Activated CD8-positive, alpha-beta memory T cell treated with anti-CD3 and anti-CD28 coated beads, Interleukin-2, amount 10 ng/mL, durations not matched to agents 7 days and 5 days (primary cell): ENCODE data around the gene ACTA1. TPM values are rescaled to one million over a fixed set of nuclear protein-coding genes. Genes with fewer than 3 reads are reported as not detected.
A peak's percentile ranks its signal among the peaks of the same experiment; 100 is the strongest.
"Not testable (repeated sequence)": the region's sequence is repeated elsewhere in the genome, so short reads cannot be mapped to it uniquely, and the experiment has no call there.

Source experiments
- ATAC-seq: fragments of 150-1000 bp; cut with Tn5 transposase; one replicate; pipeline ENCODE4 v1.10.0; 2021; ENCODE audit warnings: moderate library complexity
- CTCF ChIA-PET: fragments of 350-600 bp; sonication (Branson Sonifier 250); formaldehyde crosslinking; loops from one replicate; lab custom pipeline; 2021; ENCODE audit warnings: antibody characterized with exemption; lab: Charles Lee
- DNase-seq: peaks from one replicate; pipeline ENCODE4 v3.0.0-alpha.2; 2020
- H3K27ac Mint-ChIP-seq: one replicate; pipeline ENCODE4 v1.8.0; 2021; ENCODE audit warnings: mild to moderate bottlenecking, mixed read lengths
- H3K27me3 Mint-ChIP-seq: one replicate; pipeline ENCODE4 v1.8.0; 2021; ENCODE audit warnings: mixed read lengths
- H3K36me3 Mint-ChIP-seq: one replicate; pipeline ENCODE4 v1.8.0; 2021; ENCODE audit warnings: mild to moderate bottlenecking, mixed read lengths
- H3K4me1 Mint-ChIP-seq: one replicate; pipeline ENCODE4 v1.8.0; 2021; ENCODE audit warnings: mixed read lengths
- H3K4me3 Mint-ChIP-seq: one replicate; pipeline ENCODE4 v1.8.0; 2021; ENCODE audit warnings: mild to moderate bottlenecking, moderate library complexity, mixed read lengths
- H3K9me3 Mint-ChIP-seq: one replicate; pipeline ENCODE4 v1.8.0; 2022; ENCODE audit warnings: low read depth, mixed read lengths
- total RNA-seq, 2 experiments: library from RNA; stranded (reverse); gene quantifications; one replicate each; pipeline ENCODE4 v1.2.3, GENCODE V29; 2021

Gene ACTA1
- total RNA-seq, 2 experiments from 2014 or later: not detected

GRCh38 chr1:229411434-229412055 lies 22.3 kb downstream of the ACTA1 start:
- Mint-ChIP-seq H3K27ac (no peak overlapping the region), H3K36me3 (no peaks in the 10 kb centered on the region), H3K27me3 (peaks cover 39% of the 10 kb centered on the region), H3K4me1 (peaks cover 26% of the 10 kb centered on the region), H3K9me3 (no peaks in the 10 kb centered on the region), H3K4me3 (no peak overlapping the region)
- CTCF ChIA-PET: no interaction called here
- DNase-seq (no peak), ATAC-seq (no peak)

GRCh38 chr1:229410692-229411433 lies 23.0 kb downstream of the ACTA1 start:
- no peak for DNase-seq
- CTCF ChIA-PET: interaction anchor here (1.3 to 1.6 kb wide), 2 partner anchors 71 to 152 kb away, joined by 4 to 5 read pairs; no protein-coding TSS in a partner anchor
- Mint-ChIP-seq H3K27ac (no peak overlapping the region), H3K4me3 (peak overlapping the region; percentile 50), H3K36me3 (no peaks in the 10 kb centered on the region), H3K9me3 (no peaks in the 10 kb centered on the region), H3K4me1 (peaks cover 26% of the 10 kb centered on the region), H3K27me3 (peaks cover 46% of the 10 kb centered on the region)
- ATAC-seq: peak; percentile 73

GRCh38 chr1:229410370-229410691 lies 23.6 kb downstream of the ACTA1 start:
- peak; percentile 63 for ATAC-seq
- Mint-ChIP-seq H3K4me1 (peaks cover 26% of the 10 kb centered on the region), H3K27me3 (peaks cover 51% of the 10 kb centered on the region), H3K36me3 (no peaks in the 10 kb centered on the region), H3K9me3 (no peaks in the 10 kb centered on the region), H3K27ac (peak overlapping the region; percentile 35), H3K4me3 (peak overlapping the region; percentile 50)
- CTCF ChIA-PET: interaction anchor here (0.8 to 1.6 kb wide), 4 partner anchors 10 to 152 kb away, joined by 3 to 5 read pairs (median 4); no protein-coding TSS in a partner anchor
- peak; percentile 55 for DNase-seq

DNA sequence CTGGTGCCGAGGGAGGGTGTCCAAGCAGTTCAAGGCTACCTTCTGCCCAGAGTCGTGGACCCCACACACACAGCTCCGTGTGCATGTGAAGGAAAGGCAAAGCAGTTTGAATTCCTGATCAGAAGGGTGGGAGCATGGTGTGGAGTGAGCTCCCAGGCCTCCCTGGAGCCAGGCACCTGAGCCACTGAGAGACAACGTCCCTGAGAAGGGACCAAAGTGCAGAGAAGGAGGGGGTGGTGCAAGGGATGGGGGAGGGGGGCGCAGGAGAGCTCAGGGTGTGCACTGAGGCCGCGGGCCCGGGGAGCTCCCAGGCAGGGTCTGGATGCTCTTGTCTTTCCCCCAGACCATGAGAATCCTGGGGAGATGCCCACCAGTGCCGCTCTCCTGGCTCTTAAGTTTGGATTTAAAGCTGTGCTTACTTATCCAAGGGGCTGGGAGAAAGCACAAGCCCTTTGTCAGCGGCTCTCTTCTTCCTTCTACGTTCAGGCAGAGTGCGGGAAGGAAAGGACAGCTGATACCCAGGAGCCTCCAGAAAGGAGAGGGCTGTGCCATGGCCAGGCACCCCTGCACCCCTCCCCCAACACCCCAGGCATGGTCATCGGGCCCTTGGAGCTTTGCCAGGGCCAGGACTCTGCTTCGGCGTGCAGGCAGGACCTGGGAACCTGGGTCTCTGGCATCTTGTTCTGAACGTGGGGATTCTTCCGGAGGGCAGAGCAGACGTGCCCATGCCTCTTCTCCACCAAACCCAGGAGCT lies 24.1 kb downstream of the ACTA1 start:
- CTCF ChIA-PET: interaction anchor here (0.8 to 1.6 kb wide), 4 partner anchors 11 to 151 kb away, joined by 3 to 5 read pairs (median 4); no protein-coding TSS in a partner anchor
- Mint-ChIP-seq H3K4me3 (peak overlapping the region; percentile 50), H3K36me3 (no peaks in the 10 kb centered on the region), H3K27ac (peak overlapping the region; percentile 35), H3K4me1 (peaks cover 26% of the 10 kb centered on the region), H3K9me3 (no peaks in the 10 kb centered on the region), H3K27me3 (peaks cover 55% of the 10 kb centered on the region)
- DNase-seq (no peak), ATAC-seq (no peak)

GRCh38 chr1:229408458-229409037 lies 25.3 kb downstream of the ACTA1 start:
- Mint-ChIP-seq H3K9me3 (no peaks in the 10 kb centered on the region), H3K27me3 (peaks cover 58% of the 10 kb centered on the region), H3K4me1 (peaks cover 26% of the 10 kb centered on the region), H3K27ac (no peak overlapping the region), H3K36me3 (no peaks in the 10 kb centered on the region), H3K4me3 (no peak overlapping the region)
- ATAC-seq: no peak
- CTCF ChIA-PET: interaction anchor here (1.2 to 1.5 kb wide), 2 partner anchors 16 to 154 kb away, joined by 3 to 4 read pairs; no protein-coding TSS in a partner anchor
- no peak for DNase-seq

- ATAC-seq (no peak), DNase-seq (no peak)
- H3K36me3 Mint-ChIP-seq: no peaks in the 10 kb centered on the region
- CTCF ChIA-PET: interaction anchor here (1.4 to 1.5 kb wide), 3 partner anchors 28 to 153 kb away, joined by 3 read pairs; no protein-coding TSS in a partner anchor
- H3K4me1 Mint-ChIP-seq: peaks cover 26% of the 10 kb centered on the region
- H3K27ac Mint-ChIP-seq: no peak overlapping the region
- peaks cover 68% of the 10 kb centered on the region for H3K27me3 Mint-ChIP-seq
- H3K4me3 Mint-ChIP-seq: no peak overlapping the region
- H3K9me3 Mint-ChIP-seq: no peaks in the 10 kb centered on the region
Measured at GRCh38 chr1:229407206-229408026, 26.5 kb downstream of the ACTA1 start.

DNA sequence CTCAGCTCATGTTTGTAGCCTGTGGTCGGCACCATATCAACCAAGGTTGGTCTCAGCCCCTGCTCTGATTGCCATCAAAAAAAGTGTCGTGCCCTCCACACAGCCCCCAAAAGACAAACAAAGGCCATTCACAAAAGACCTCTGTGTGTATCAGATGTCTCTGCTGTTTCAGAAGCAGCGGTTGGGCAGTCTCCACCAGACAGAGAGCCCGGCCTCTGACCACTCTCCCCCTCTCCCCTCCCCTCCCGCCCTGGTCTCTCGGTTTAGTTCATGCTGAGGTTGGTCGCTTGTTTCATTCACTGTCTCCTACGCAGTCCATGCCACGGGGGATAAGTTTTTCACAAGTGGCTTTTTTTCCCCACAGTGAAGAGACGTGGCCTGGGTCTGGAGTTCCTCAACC lies 27.1 kb downstream of the ACTA1 start:
- no peak overlapping the region for H3K4me3 Mint-ChIP-seq
- no peak for DNase-seq

DNA sequence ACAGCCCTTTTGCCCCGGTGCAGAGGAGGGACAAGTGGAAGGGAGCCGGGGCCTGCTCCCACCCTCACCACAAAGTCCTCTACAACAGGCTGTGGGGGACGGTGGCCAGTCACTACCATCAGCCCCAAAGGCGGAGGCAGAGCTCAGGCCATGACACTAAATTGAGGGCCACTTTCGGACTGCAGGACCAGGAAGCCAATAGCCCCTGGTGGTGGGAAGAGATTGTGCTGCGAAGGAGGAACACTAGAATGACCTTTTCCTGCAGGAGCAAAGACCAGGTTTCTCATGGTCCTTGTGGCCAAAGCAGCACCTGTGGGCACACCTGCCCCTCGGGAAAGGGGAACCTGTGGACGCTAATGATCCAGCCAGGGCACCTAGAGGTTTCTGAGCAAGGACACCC lies 30.3 kb downstream of the ACTA1 start:
- Mint-ChIP-seq H3K9me3 (no peaks in the 10 kb centered on the region), H3K4me1 (peaks cover 11% of the 10 kb centered on the region), H3K27me3 (peaks cover 73% of the 10 kb centered on the region), H3K27ac (no peak overlapping the region), H3K4me3 (no peak overlapping the region), H3K36me3 (no peaks in the 10 kb centered on the region)
- DNase-seq (no peak), ATAC-seq (no peak)
- CTCF ChIA-PET: no interaction called here

More for the DNA sequence above, 27.1 kb downstream of the ACTA1 start:
- Mint-ChIP-seq H3K4me1 (peaks cover 26% of the 10 kb centered on the region), H3K9me3 (no peaks in the 10 kb centered on the region), H3K36me3 (no peaks in the 10 kb centered on the region), H3K27me3 (peaks cover 72% of the 10 kb centered on the region), H3K27ac (no peak overlapping the region)
- no peak for ATAC-seq
- CTCF ChIA-PET: interaction anchor here (1.4 to 1.5 kb wide), 3 partner anchors 28 to 152 kb away, joined by 3 read pairs; no protein-coding TSS in a partner anchor

DNA sequence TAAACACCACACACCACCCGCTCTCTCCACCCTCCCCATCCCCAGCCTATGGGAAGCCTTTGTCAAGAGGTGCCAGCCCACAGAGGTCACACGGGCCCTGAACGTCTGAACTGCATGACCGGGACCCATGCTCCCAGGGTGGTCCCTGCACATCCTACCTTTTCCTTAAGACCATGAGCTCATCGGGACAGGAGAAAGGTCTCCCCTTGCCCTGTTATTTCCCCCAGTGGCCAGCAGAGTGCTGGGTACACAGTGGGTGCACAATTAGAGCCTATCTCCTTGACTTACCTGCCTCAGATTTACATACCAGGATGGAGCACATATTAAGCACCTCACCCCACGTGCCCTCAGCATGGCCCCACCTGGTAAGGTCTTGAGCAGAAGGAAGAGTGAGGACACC lies 30.9 kb downstream of the ACTA1 start:
- Mint-ChIP-seq H3K27me3 (peaks cover 70% of the 10 kb centered on the region), H3K4me1 (peaks cover 8% of the 10 kb centered on the region), H3K9me3 (no peaks in the 10 kb centered on the region), H3K4me3 (no peak overlapping the region), H3K36me3 (no peaks in the 10 kb centered on the region), H3K27ac (no peak overlapping the region)
- DNase-seq (no peak), ATAC-seq (no peak)
- CTCF ChIA-PET: no interaction called here

DNA sequence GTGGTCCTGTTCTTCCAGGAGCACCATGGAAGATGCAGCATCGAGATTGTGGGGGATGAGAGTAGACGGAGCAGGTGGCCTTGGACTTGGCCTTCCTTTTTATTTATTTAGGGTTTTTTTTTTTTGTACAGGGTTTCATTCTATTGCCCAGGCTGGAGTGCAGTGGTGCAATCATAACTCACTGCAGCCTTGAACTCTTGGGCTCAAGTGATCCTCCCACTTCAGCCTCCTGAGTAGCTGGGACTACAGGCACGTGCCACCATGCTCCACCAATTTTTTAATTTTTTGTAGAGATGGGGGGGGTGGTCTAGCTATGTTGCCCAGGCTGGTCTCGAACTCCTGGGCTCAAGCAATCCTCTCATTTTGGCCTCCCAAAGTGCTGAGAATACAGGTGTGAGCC lies 31.6 kb downstream of the ACTA1 start:
- H3K27ac Mint-ChIP-seq, H3K4me3 Mint-ChIP-seq, H3K9me3 Mint-ChIP-seq, DNase-seq, H3K36me3 Mint-ChIP-seq, H3K4me1 Mint-ChIP-seq, CTCF ChIA-PET, ATAC-seq: not testable (repeated sequence)
- H3K27me3 Mint-ChIP-seq: peaks cover 70% of the 10 kb centered on the region

DNA sequence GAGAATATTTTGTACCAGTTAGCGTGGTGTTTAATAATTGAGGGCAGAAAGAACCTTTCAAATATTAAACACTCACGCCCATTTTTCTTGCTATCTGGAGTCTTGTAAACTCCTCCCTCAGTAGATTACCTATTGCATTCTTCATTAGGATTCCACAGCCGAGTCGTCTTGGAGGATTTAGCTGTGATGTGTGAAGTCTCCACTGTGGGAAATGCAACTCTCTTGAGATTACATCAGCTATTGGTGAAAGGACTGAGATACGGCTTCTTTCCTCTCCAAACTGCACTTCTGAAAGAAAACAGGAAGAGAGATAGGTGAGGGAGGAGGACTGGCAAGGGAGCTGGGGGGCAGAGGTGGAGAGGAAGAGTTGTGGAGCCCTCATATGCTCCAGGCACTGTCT lies 36.1 kb downstream of the ACTA1 start:
- no peak for DNase-seq
- H3K27ac Mint-ChIP-seq: no peak overlapping the region
- no peaks in the 10 kb centered on the region for H3K4me1 Mint-ChIP-seq
- CTCF ChIA-PET: no interaction called here
- H3K4me3 Mint-ChIP-seq: no peak overlapping the region
- H3K27me3 Mint-ChIP-seq: peaks cover 66% of the 10 kb centered on the region
- ATAC-seq: no peak
- no peaks in the 10 kb centered on the region for H3K9me3 Mint-ChIP-seq
- H3K36me3 Mint-ChIP-seq: no peaks in the 10 kb centered on the region

DNA sequence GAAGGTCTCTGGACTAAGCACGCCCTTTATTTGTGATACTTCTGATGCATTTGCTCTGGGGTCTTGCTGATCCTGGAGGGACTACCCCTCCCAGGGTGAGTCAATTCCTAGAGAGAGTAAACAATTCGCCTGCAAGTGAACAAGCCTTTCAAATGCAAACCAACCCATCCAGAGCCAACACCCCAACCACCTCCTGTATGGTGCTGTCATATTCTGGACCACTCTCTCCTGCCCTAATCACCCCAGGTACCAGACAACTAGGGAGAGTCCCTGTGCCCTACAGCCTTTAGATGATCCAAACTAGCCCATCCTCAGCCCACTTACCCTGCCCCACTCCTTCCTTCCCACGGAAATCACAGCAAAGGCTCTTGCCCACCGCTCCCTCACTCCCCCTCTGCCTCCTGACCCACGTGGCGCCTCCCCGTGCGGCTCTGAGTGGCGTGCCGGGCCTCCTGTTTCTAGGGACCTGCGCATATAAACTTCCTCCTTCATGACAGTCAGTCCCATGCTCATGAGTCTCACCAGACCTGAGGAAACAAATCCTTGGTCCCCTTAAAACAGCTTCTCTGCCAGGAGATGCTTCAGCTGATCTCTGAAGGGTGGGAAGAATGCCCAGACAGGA lies 37.2 kb downstream of the ACTA1 start:
- CTCF ChIA-PET: no interaction called here
- DNase-seq (no peak), ATAC-seq (no peak)
- no peak overlapping the region for H3K4me3 Mint-ChIP-seq
- H3K9me3 Mint-ChIP-seq: no peaks in the 10 kb centered on the region
- no peaks in the 10 kb centered on the region for H3K36me3 Mint-ChIP-seq
- no peak overlapping the region for H3K27ac Mint-ChIP-seq
- H3K4me1 Mint-ChIP-seq: no peaks in the 10 kb centered on the region
- H3K27me3 Mint-ChIP-seq: peaks cover 61% of the 10 kb centered on the region
